ENCODE results near the gene GALR2.

DNA sequence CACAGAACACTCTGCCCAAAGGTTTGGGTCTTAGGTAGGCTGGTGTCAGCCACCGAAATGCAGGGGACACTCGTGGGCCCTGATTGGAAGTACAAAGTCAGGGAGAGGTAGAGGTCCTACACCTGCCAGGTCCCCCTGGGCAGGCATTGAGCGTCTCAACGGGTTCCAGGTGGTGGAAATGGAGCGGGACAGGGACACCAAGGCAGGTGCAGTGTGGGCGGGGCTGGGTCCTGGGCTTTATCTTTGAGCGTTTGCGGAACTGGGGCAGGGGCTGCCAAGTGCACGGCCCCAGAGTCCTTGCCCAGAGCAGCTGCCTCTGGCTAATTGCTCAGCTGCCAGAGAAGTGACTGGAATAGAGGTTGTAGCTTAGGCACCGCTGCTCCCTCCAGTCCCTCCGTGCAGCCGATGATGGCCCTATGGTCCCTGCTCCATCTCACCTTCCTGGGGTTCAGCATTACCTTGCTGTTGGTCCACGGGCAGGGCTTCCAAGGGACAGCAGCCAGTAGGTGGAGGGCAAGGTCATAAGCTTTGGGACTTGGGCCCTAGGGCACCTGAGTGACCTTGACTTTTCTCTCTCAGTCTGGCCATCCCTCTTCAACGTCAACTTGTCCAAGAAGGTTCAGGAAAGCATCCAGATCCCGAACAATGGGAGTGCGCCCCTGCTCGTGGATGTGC lies 4.4 kb downstream of the GALR2 start, which contains the start of gene ZACN:
- TF ChIP-seq, protein P1, sequence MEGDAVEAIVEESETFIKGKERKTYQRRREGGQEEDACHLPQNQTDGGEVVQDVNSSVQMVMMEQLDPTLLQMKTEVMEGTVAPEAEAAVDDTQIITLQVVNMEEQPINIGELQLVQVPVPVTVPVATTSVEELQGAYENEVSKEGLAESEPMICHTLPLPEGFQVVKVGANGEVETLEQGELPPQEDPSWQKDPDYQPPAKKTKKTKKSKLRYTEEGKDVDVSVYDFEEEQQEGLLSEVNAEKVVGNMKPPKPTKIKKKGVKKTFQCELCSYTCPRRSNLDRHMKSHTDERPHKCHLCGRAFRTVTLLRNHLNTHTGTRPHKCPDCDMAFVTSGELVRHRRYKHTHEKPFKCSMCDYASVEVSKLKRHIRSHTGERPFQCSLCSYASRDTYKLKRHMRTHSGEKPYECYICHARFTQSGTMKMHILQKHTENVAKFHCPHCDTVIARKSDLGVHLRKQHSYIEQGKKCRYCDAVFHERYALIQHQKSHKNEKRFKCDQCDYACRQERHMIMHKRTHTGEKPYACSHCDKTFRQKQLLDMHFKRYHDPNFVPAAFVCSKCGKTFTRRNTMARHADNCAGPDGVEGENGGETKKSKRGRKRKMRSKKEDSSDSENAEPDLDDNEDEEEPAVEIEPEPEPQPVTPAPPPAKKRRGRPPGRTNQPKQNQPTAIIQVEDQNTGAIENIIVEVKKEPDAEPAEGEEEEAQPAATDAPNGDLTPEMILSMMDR (IDR thresholded peaks at IDR 0.05): no peak
- no peak for TF ChIP-seq ZFX (IDR thresholded peaks at IDR 0.05; ENCODE audit: borderline replicate concordance)
